ENCODE measurements around the gene KTN1.

The KTN1 gene

GRCh38 chr14:55545779-55546178, 34.2 kb upstream of the KTN1 start:
- no peaks in the 10 kb centered on the region for H3K27me3 ChIP-seq (ENCODE audit: control insufficient read depth in 1 of 2, insufficient read depth in 2 of 2, low read length in 2 of 2)
- H3K36me3 ChIP-seq (ENCODE audit: insufficient read depth, low read length) = no peaks in the 10 kb centered on the region
- H3K27ac ChIP-seq (ENCODE audit: low read depth, low read length) = no peak overlapping the region
- H3K9me3 ChIP-seq (ENCODE audit: low read length) = no peaks in the 10 kb centered on the region
- H3K4me1 ChIP-seq (ENCODE audit: insufficient read depth, low read length) = no peaks in the 10 kb centered on the region
- no peak overlapping the region for H3K9ac ChIP-seq (ENCODE audit: low read length)
- no peak overlapping the region for H3K4me3 ChIP-seq (ENCODE audit: low read depth in 1 of 2, low read length in 2 of 2)

DNA sequence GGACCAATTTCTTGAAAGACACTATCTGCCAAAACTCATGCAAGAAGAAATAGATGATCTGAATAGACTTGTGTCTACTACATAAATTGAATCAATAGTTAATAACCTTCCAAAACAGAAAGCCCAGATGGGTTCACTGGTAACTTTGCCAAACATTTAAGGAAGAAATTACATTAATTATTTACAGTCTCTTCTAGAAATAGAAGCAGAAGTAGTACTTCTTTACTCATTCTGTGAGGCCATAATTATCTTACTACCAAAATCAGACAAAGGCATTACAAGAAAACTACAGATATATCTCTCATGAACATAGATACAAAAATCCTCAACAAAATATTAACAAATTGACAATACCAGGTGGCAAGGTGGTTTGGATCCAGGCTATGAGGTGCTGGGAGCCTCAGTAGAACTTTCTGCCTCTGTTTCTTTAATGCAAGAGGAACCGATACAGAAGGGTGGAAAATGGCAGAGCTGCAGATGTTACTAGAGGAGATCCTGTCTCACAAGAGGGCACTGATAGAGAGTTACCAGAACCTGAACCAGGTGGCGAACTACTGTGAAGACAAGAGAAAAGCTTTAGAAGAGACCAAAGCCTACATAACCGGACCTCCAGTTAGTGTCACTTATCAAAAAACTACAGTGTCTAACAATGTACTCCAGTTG, 33.7 kb upstream of the KTN1 start:
- H3K4me3 ChIP-seq (ENCODE audit: low read depth in 1 of 2, low read length in 2 of 2) = no peak overlapping the region
- H3K27me3 ChIP-seq (ENCODE audit: control insufficient read depth in 1 of 2, insufficient read depth in 2 of 2, low read length in 2 of 2) = no peaks in the 10 kb centered on the region
- no peaks in the 10 kb centered on the region for H3K36me3 ChIP-seq (ENCODE audit: insufficient read depth, low read length)
- H3K27ac ChIP-seq (ENCODE audit: low read depth, low read length) = no peak overlapping the region
- H3K9ac ChIP-seq (ENCODE audit: low read length) = no peak overlapping the region
- no peaks in the 10 kb centered on the region for H3K4me1 ChIP-seq (ENCODE audit: insufficient read depth, low read length)
- H3K9me3 ChIP-seq (ENCODE audit: low read length) = no peaks in the 10 kb centered on the region

GRCh38 chr14:55547650-55548315, 32.2 kb upstream of the KTN1 start:
- H3K27ac ChIP-seq (ENCODE audit: low read depth, low read length) = no peak overlapping the region
- H3K4me1 ChIP-seq (ENCODE audit: insufficient read depth, low read length) = no peaks in the 10 kb centered on the region
- H3K4me3 ChIP-seq (ENCODE audit: low read depth in 1 of 2, low read length in 2 of 2) = no peak overlapping the region
- H3K9ac ChIP-seq (ENCODE audit: low read length) = no peak overlapping the region
- no peaks in the 10 kb centered on the region for H3K9me3 ChIP-seq (ENCODE audit: low read length)
- H3K36me3 ChIP-seq (ENCODE audit: insufficient read depth, low read length) = no peaks in the 10 kb centered on the region
- H3K27me3 ChIP-seq (ENCODE audit: control insufficient read depth in 1 of 2, insufficient read depth in 2 of 2, low read length in 2 of 2) = no peaks in the 10 kb centered on the region

- Histone ChIP-seq H3K27me3 (ENCODE audit: control insufficient read depth in 1 of 2, insufficient read depth in 2 of 2, low read length in 2 of 2) (no peaks in the 10 kb centered on the region), H3K9ac (ENCODE audit: low read length) (no peak overlapping the region), H3K9me3 (ENCODE audit: low read length) (no peaks in the 10 kb centered on the region), H3K27ac (ENCODE audit: low read depth, low read length) (no peak overlapping the region), H3K36me3 (ENCODE audit: insufficient read depth, low read length) (no peaks in the 10 kb centered on the region), H3K4me1 (ENCODE audit: insufficient read depth, low read length) (peaks cover 8% of the 10 kb centered on the region), H3K4me3 (ENCODE audit: low read depth in 1 of 2, low read length in 2 of 2) (no peak overlapping the region)
Measured at GRCh38 chr14:55553791-55554190, 26.2 kb upstream of the KTN1 start.

GRCh38 chr14:55556929-55557623, 22.9 kb upstream of the KTN1 start:
- no peak overlapping the region for H3K27ac ChIP-seq (ENCODE audit: low read depth, low read length)
- H3K9ac ChIP-seq (ENCODE audit: low read length) = no peak overlapping the region
- no peaks in the 10 kb centered on the region for H3K27me3 ChIP-seq (ENCODE audit: control insufficient read depth in 1 of 2, insufficient read depth in 2 of 2, low read length in 2 of 2)
- H3K9me3 ChIP-seq (ENCODE audit: low read length) = no peaks in the 10 kb centered on the region
- peaks cover 8% of the 10 kb centered on the region for H3K4me1 ChIP-seq (ENCODE audit: insufficient read depth, low read length)
- H3K36me3 ChIP-seq (ENCODE audit: insufficient read depth, low read length) = no peaks in the 10 kb centered on the region
- H3K4me3 ChIP-seq (ENCODE audit: low read depth in 1 of 2, low read length in 2 of 2) = no peak overlapping the region

GRCh38 chr14:55562135-55562534, 17.9 kb upstream of the KTN1 start:
- H3K36me3 ChIP-seq (ENCODE audit: insufficient read depth, low read length) = no peaks in the 10 kb centered on the region
- H3K9ac ChIP-seq (ENCODE audit: low read length) = no peak overlapping the region
- H3K9me3 ChIP-seq (ENCODE audit: low read length) = no peaks in the 10 kb centered on the region
- H3K27ac ChIP-seq (ENCODE audit: low read depth, low read length) = no peak overlapping the region
- H3K4me3 ChIP-seq (ENCODE audit: low read depth in 1 of 2, low read length in 2 of 2) = no peak overlapping the region
- H3K27me3 ChIP-seq (ENCODE audit: control insufficient read depth in 1 of 2, insufficient read depth in 2 of 2, low read length in 2 of 2) = no peaks in the 10 kb centered on the region
- H3K4me1 ChIP-seq (ENCODE audit: insufficient read depth, low read length) = peaks cover 3% of the 10 kb centered on the region

DNA sequence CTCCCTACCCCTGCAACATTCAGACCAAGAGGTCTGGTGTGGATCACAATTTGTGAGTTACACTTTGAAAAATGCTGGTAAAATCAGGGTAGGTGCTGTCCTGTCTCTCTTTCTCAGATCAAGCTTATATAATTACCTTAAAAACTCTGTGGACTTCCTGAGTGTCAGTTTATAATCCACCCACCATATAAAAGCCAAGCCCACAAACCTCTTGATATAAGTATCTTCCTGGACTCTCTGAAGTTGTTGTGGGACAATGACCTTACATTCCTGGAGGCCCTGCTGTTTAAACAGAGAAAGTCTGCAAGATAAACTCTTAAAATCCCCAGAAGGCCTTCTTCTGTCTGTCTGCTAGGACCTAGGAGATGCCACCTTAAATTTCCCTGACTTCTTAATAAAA, 11.4 kb upstream of the KTN1 start:
- Histone ChIP-seq H3K27ac (ENCODE audit: low read depth, low read length) (no peak overlapping the region), H3K4me1 (ENCODE audit: insufficient read depth, low read length) (no peaks in the 10 kb centered on the region), H3K9ac (ENCODE audit: low read length) (no peak overlapping the region), H3K4me3 (ENCODE audit: low read depth in 1 of 2, low read length in 2 of 2) (no peak overlapping the region), H3K36me3 (ENCODE audit: insufficient read depth, low read length) (no peaks in the 10 kb centered on the region), H3K27me3 (ENCODE audit: control insufficient read depth in 1 of 2, insufficient read depth in 2 of 2, low read length in 2 of 2) (no peaks in the 10 kb centered on the region), H3K9me3 (ENCODE audit: low read length) (no peaks in the 10 kb centered on the region)

GRCh38 chr14:55571125-55571889, 8.7 kb upstream of the KTN1 start:
- no peaks in the 10 kb centered on the region for H3K4me1 ChIP-seq (ENCODE audit: insufficient read depth, low read length)
- no peaks in the 10 kb centered on the region for H3K27me3 ChIP-seq (ENCODE audit: control insufficient read depth in 1 of 2, insufficient read depth in 2 of 2, low read length in 2 of 2)
- H3K27ac ChIP-seq (ENCODE audit: low read depth, low read length) = no peak overlapping the region
- no peaks in the 10 kb centered on the region for H3K9me3 ChIP-seq (ENCODE audit: low read length)
- no peak overlapping the region for H3K9ac ChIP-seq (ENCODE audit: low read length)
- H3K4me3 ChIP-seq (ENCODE audit: low read depth in 1 of 2, low read length in 2 of 2) = no peak overlapping the region
- H3K36me3 ChIP-seq (ENCODE audit: insufficient read depth, low read length) = no peaks in the 10 kb centered on the region

DNA sequence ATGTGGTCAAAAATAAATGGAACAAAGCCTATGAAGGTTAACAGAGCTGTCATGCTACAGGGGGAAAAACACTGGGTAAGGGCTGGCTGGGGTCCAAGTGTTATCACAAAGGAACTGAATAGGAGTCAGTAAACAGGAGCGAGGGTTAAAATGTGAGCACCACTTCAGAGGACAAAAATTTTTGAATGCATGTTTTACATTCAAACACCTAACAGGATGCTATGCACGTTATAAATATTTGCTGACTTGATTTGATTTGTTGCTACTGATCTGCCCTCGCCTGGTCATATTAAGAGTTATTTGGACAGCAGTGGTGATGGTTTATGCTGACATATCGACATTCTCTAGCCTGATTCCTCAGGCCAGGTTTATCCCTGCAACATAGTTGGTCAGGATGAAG, 7.4 kb upstream of the KTN1 start:
- Histone ChIP-seq H3K4me1 (ENCODE audit: insufficient read depth, low read length) (no peaks in the 10 kb centered on the region), H3K9me3 (ENCODE audit: low read length) (no peaks in the 10 kb centered on the region), H3K27me3 (ENCODE audit: control insufficient read depth in 1 of 2, insufficient read depth in 2 of 2, low read length in 2 of 2) (no peaks in the 10 kb centered on the region), H3K27ac (ENCODE audit: low read depth, low read length) (no peak overlapping the region), H3K36me3 (ENCODE audit: insufficient read depth, low read length) (no peaks in the 10 kb centered on the region), H3K4me3 (ENCODE audit: low read depth in 1 of 2, low read length in 2 of 2) (no peak overlapping the region), H3K9ac (ENCODE audit: low read length) (no peak overlapping the region)

GRCh38 chr14:55574988-55575387, 5.0 kb upstream of the KTN1 start:
- no peak overlapping the region for H3K27ac ChIP-seq (ENCODE audit: low read depth, low read length)
- no peak overlapping the region for H3K9ac ChIP-seq (ENCODE audit: low read length)
- no peaks in the 10 kb centered on the region for H3K27me3 ChIP-seq (ENCODE audit: control insufficient read depth in 1 of 2, insufficient read depth in 2 of 2, low read length in 2 of 2)
- no peaks in the 10 kb centered on the region for H3K36me3 ChIP-seq (ENCODE audit: insufficient read depth, low read length)
- no peak overlapping the region for H3K4me3 ChIP-seq (ENCODE audit: low read depth in 1 of 2, low read length in 2 of 2)
- H3K4me1 ChIP-seq (ENCODE audit: insufficient read depth, low read length) = peaks cover 6% of the 10 kb centered on the region
- no peaks in the 10 kb centered on the region for H3K9me3 ChIP-seq (ENCODE audit: low read length)

GRCh38 chr14:55577229-55577628, 2.8 kb upstream of the KTN1 start:
- Histone ChIP-seq H3K4me1 (ENCODE audit: insufficient read depth, low read length) (peaks cover 14% of the 10 kb centered on the region), H3K9ac (ENCODE audit: low read length) (no peak overlapping the region), H3K27ac (ENCODE audit: low read depth, low read length) (no peak overlapping the region), H3K4me3 (ENCODE audit: low read depth in 1 of 2, low read length in 2 of 2) (no peak overlapping the region), H3K36me3 (ENCODE audit: insufficient read depth, low read length) (no peaks in the 10 kb centered on the region), H3K9me3 (ENCODE audit: low read length) (no peaks in the 10 kb centered on the region), H3K27me3 (ENCODE audit: control insufficient read depth in 1 of 2, insufficient read depth in 2 of 2, low read length in 2 of 2) (no peaks in the 10 kb centered on the region)

Measured in muscle layer of colon (tissue), 2 donors.